Stimulated activated CD8-positive, alpha-beta memory T cell treated with anti-CD3 and anti-CD28 coated beads, Interleukin-2, amount 100 ng/mL, for 1 hour (primary cell): ENCODE data around the gene FAS.

ENCODE experiments used
- DNase-seq, 2 donors: peaks; one replicate each; pipeline ENCODE4 v3.0.0-alpha.2; 2020; ENCODE audit warnings: low read depth in 2 of 2

The FAS gene

GRCh38 chr10:88971221-88972061 lies 19.2 kb upstream of the FAS start:
- no peak for DNase-seq

- no peak for DNase-seq
These were observed 16.6 kb upstream of the FAS start for GRCh38 chr10:88974012-88974411.

- DNase-seq: no peak
These were observed 15.9 kb upstream of the FAS start for GRCh38 chr10:88974446-88975376.

- no peak for DNase-seq
These were observed 15.2 kb upstream of the FAS start for GRCh38 chr10:88975377-88975720.

- no peak for DNase-seq
These were observed 12.1 kb upstream of the FAS start for GRCh38 chr10:88978463-88978862.

- DNase-seq: no peak
These were observed 11.4 kb upstream of the FAS start for GRCh38 chr10:88979153-88979562.

- no peak for DNase-seq
These were observed 11.0 kb upstream of the FAS start for GRCh38 chr10:88979603-88980002.

GRCh38 chr10:88980247-88980646 lies 10.4 kb upstream of the FAS start:
- no peak for DNase-seq

- no peak for DNase-seq
These were observed 9.8 kb upstream of the FAS start for GRCh38 chr10:88980800-88981199.

GRCh38 chr10:88981435-88981834 lies 9.2 kb upstream of the FAS start:
- no peak for DNase-seq

- DNase-seq: no peak
These were observed 8.2 kb upstream of the FAS start for GRCh38 chr10:88982366-88982765.

- no peak for DNase-seq
These were observed 7.4 kb upstream of the FAS start for GRCh38 chr10:88983206-88983605.

GRCh38 chr10:88983939-88984338 lies 6.7 kb upstream of the FAS start:
- DNase-seq: no peak

GRCh38 chr10:88984525-88984924 lies 6.1 kb upstream of the FAS start:
- no peak for DNase-seq

GRCh38 chr10:88986549-88987242 lies 3.9 kb upstream of the FAS start:
- no peak for DNase-seq

GRCh38 chr10:88987243-88987725 lies 3.3 kb upstream of the FAS start:
- no peak for DNase-seq

GRCh38 chr10:88987840-88988239 lies 2.8 kb upstream of the FAS start:
- DNase-seq: no peak

- DNase-seq: no peak
These were observed 1.2 kb upstream of the FAS start for GRCh38 chr10:88989423-88989822.

GRCh38 chr10:88989824-88990383 lies 694 bp upstream of the FAS start:
- no peak for DNase-seq

GRCh38 chr10:88991161-88991898 lies 732 bp downstream of the FAS start:
- DNase-seq: peak; percentile 33 to 38

GRCh38 chr10:88991899-88992320 lies 1.3 kb downstream of the FAS start:
- DNase-seq: no peak
